K562 (cell line): ENCODE measurements around the gene NOLC1. TPM values are rescaled to one million over a fixed set of nuclear protein-coding genes. Genes with fewer than 3 reads are reported as not detected.
A peak's percentile ranks its signal among the peaks of the same experiment; 100 is the strongest.

ENCODE experiments used
- E2F1 ChIP-seq: sonication (generic); formaldehyde crosslinking; IDR thresholded peaks from 2 replicates; pipeline ENCODE4 v1.8.1; 2023; ENCODE audit warnings: mild to moderate bottlenecking, missing genetic modification reagents, moderate library complexity
- ETS1 ChIP-seq: conservative IDR thresholded peaks from 2 replicates; pipeline ENCODE4 v1.6.1; 2011; ENCODE audit warnings: low read depth, mild to moderate bottlenecking, low read length; ENCODE audit not compliant: control insufficient read depth
- HMGN3 ChIP-seq: IDR thresholded peaks from 2 replicates; pipeline ENCODE4 v1.6.1; 2011; ENCODE audit warnings: borderline replicate concordance, low read depth, mild to moderate bottlenecking, mixed read lengths, low read length; ENCODE audit not compliant: insufficient read length; ENCODE audit errors: extremely low read depth
- MYC ChIP-seq, 2 experiments: fragments of 250-450 bp in 1 of 2; sonication (Bioruptor Pico) in 1 of 2; IDR thresholded peaks; 2 replicates each; pipeline versions ENCODE4 v1.5.1 to v1.6.1; 2012 to 2021; ENCODE audit warnings: low read depth in 2 of 2, borderline replicate concordance in 1 of 2, improper control_type of control experiment in 1 of 2, low read length in 1 of 2, mild to moderate bottlenecking in 1 of 2, moderate library complexity in 1 of 2
- SAP30 ChIP-seq: fragments of 200-600 bp; sonication (generic); IDR thresholded peaks from 2 replicates; pipeline ENCODE4 v1.6.1; 2012; ENCODE audit warnings: borderline replicate concordance, low read depth, mild to moderate bottlenecking, moderate library complexity, low read length, control low read depth, inconsistent platforms; ENCODE audit not compliant: insufficient read depth, poor library complexity, severe bottlenecking
- USF2 ChIP-seq: sonication (generic); formaldehyde crosslinking; IDR thresholded peaks from 2 replicates; pipeline ENCODE4 v1.5.0; 2020; ENCODE audit warnings: missing genetic modification reagents
- VEZF1 ChIP-seq: fragments of 200-800 bp; sonication (Bioruptor generic); IDR thresholded peaks from 2 replicates; pipeline ENCODE4 v1.6.1; 2017; ENCODE audit warnings: missing genetic modification characterization, missing compliant biosample characterization
- ZBTB7A ChIP-seq: IDR thresholded peaks from 2 replicates; pipeline ENCODE4 v1.6.1; 2011; ENCODE audit warnings: low read depth, mild to moderate bottlenecking, low read length, moderate library complexity, borderline replicate concordance; ENCODE audit not compliant: control insufficient read depth
- polyA plus RNA-seq, 8 experiments: library from polyadenylated mRNA; depleted of rRNA in 4 of 8; stranded (reverse) in 5 of 8; unstranded in 3 of 8; fragments of >200 nt; fragmentation: Nextera tagmentation in 2 of 8; fragmentation: Illumina TruSeq in 1 of 8; extraction: Ambion mirVana in 2 of 8; extraction: Trizol in 1 of 8; gene quantifications; 2 replicates each; pipeline versions ENCODE4 v1.2.1 to v1.2.3, GENCODE V29; 2011 to 2014; ENCODE audit warnings: inconsistent platforms in 1 of 8, missing spikeins in 1 of 8
- total RNA-seq, 7 experiments: library from RNA; depleted of rRNA in 6 of 7; stranded (reverse); fragments of >200 nt in 6 of 7; fragmentation: Illumina TruSeq in 2 of 7; extraction: Trizol in 2 of 7; gene quantifications; 2 replicates each; pipeline versions ENCODE4 v1.2.1 to v1.2.3, GENCODE V29; 2011 to 2021; ENCODE audit warnings: low replicate concordance in 1 of 7

Gene NOLC1
- total and polyA plus RNA-seq, 9 of the 15 experiments (the other 6 are each of a cell fraction or from before 2014, with no cell fraction given), result 102 to 310 (median 165) TPM

GRCh38 chr10:102133373-102134195 lies 18.6 kb upstream of the NOLC1 start (continued):
- TF ChIP-seq E2F1 (CRISPR knock-in tag) (0 out of 2 replicates have a peak, but pooled peaks have one; percentile 8), VEZF1 (peak; percentile 59), SAP30 (peak; percentile 73), ZBTB7A (peak; percentile 57; the same call in 1 of the 2 replicates), HMGN3 (peak; percentile 24), USF2 (peak; percentile 53; the same call in 1 of the 2 replicates), ETS1 (peak; percentile 81), MYC (IDR thresholded peaks at IDR 0.05; ENCODE audit: low read depth, low read length) (peak; percentile 93), MYC (CRISPR knock-in tag; IDR thresholded peaks at IDR 0.05; ENCODE audit: borderline replicate concordance, low read depth) (peak; percentile 96)
- TF ChIP-seq, all 486 proteins: peak for 44
